Endothelial cell of hepatic sinusoid (primary cell): Measurements from ENCODE around the gene RNF32.

Source experiments
- in situ Hi-C: cut with HindIII; loops from 2 replicates; pipeline ENCODE4 v1.10.0; 2017; ENCODE audit warnings: low sequenced_read_pairs

RNF32 gene

DNA sequence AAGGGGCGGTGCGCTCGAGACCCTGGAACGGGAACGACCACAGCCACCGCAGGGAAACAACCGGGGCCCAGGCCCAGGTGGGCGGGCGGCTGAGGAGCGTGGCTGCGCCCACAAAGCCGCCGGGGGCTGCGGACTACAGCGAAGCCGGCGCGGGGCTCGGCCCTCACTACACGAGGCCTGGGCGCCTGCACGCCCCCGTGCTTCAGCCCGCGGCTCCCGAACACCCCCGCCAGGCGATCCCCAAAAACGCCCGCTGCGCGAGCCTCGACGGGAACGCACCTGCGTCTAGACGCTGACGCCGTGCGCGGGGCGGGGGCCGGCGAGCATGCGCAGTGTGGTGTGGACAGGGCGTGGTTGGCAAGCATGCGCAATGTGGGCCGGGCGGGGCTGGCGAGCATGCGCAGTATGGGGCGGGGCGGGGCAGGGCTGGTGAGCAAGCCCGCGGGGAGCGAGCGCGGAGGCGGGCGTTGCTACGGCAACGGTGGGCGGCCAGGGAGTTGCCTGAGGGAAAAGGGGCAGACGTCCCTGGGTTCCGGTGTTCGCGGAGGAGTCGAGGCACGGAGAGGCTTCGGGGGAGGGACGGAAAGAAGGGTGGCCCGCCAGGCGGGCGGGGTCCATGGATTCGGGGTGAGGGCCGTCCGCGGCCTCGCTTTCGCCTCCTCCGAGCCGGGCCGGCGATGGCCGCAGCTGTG lies at the start of gene RNF32:
Gene RNF32, plus strand, starts transcription at position 518 of the 692 bp plus-strand sequence. CDS start 3,104 bp downstream, outside the sequence.
- in situ Hi-C loops = no loop called here

DNA sequence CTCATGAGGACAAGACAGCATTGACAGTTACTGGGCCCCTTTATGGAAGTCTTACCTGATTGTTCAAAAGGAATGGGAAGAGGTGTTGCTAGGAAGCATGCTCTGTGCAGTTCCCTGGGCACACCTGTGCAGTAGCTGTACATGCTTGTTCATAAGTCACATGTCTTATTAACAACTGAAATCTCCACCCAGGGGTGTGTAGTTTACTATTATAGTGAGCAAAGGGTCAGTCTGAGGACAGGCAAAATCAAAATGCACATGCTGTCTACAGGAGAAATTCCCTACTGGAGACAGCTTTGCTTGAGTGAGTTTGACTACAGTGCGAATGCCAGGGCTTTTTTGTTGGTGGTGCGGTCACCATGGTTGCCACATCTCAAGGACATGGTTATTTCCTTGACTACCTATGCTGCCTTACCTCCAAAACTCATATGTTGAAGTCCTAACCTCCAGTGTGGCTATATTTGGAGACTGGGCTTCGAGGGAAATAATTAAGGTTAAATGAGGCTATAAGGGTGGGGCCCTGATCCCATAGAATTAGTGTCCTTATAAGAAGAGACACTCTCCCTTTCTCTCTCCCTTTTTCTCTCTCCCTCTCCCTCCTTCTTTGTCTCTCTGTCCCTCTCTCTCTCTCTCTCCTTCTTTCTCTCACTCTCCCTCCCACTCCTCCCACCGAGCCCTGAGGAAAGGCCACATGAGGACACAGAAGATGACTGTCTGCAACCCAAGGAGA lies 48.3 kb upstream of the RNF32 start:
- in situ Hi-C loops = no loop called here

DNA sequence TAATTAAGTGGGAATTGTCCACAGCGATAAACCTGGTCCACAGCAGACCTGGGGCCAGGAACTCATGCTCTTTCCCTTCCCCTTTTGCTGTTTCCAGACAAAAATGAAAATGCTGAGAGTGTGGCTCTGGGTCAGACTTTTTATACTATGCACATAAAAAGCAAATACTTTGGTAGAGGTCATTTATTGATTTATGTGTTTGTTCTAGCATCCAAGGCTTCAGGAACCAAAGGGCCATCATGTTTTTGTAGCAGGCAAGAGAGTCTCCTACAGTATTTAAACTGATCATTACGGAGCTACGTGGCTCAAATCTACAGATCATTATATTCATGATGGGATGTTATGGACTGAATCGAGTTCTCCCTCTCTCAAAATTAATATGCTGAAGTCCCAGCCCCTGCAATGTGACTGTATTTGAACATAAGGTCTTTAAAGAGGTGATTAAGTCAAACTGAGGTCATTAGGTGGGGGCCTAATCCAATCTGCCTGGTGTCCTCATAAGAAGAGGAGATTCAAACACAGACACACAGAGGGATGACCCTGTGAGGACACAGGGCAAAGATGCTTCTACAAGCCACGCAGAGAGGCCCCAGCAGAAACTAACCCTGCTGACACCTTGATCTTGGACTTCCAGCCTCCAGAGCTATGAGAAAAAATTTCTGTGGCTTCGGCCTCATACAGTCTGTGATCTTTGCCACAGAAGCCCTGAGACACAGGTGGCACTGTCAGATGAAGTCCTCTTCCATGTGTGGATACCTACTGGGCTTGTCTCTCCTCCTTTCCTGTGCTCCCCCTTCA lies 46.1 kb upstream of the RNF32 start:
- in situ Hi-C loops = no loop called here

DNA sequence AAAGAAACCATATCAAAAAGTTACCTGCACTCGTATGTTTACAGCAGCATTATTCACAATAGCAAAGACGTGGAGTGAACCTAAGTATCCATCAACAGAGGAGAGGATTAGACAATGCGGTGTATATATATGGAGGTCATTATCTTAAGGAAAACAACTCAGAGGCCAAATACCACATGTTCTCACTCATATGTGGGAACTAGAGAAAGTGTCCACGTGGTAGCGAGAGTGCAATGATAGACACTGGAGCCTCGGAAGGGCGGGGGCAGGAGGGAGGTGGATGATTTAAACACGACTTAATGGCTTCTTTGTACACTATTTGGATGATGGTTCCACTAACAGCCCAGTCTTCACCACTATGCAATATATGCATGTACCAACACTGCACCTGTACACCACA lies 40.1 kb upstream of the RNF32 start:
- in situ Hi-C loops = no loop called here

DNA sequence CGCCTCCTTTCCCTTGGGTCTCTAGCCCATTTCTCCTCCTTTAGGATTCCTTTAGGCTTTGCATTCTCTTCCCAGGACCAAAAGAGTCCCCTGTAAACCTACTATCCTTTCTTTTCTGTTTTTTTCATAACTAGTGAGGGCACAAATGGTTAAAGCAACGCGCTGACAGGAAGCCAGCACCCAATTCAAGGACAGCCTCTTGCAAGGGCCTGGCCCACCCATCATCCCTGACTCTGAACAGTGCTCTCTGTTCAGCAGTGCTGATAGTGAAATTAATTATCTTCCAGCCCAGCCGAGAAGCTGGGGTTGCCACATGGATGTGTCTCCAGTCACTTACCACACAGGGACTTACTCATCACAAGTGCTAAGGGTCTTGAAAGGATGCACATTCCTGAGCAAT lies 38.3 kb upstream of the RNF32 start:
- in situ Hi-C loops = no loop called here

DNA sequence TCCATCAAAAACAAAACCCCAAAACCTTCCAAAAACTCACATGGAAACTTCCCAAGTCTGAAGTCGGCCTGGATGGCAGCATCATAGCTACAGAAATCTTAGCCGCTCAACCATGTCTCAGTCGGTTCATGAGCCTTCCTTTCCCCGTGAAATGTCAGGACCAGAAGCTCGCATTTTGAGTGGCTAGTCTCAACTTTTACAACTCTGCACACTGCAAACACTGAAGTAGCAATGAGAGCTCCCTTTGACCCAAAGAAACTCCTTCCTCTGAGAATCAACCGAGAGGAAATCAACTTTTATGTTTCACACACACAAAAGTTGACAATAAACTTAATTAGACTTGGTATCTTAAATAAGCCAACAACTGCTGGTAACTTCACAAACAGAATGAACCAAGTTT lies 37.6 kb upstream of the RNF32 start:
- in situ Hi-C loops = no loop called here

DNA sequence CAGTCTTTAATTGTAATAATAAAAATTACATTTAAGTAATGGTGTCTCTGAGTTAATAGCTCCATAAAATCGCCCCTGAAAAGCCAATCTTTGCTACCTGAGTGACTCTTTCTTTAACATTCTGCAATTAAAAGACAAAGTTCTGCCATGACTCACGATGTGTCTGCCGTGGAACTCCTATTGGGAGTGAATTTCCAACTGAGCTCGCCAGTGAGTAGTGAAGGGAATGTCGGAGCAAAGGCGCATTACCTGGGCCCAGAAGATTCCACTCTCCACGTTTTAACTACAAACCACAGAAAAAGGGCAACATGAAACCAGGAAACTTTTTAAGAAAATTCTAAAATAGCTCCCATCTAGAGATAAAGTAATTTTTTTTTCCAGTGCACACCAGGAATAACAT lies 36.9 kb upstream of the RNF32 start:
- in situ Hi-C loops = no loop called here

DNA sequence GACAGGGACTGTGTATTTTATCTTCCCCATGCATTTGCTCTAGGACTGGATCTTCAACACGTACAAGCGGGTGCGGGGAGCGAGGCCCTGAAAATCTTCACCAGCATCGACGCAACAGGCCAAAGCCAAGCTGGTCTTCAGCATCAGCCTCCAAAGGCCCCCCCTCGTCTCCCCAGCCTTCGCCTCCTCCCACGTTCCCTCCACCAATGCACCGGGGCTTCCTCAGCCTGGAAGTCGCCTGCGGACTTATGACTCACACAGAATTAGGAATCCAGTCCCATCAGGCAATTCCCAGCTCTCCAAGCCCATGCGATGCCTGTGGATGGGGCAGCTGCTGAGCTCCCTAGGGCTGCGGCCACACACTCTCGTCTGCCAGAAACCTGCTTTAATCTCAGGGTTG lies 36.3 kb upstream of the RNF32 start:
- in situ Hi-C loops = no loop called here

DNA sequence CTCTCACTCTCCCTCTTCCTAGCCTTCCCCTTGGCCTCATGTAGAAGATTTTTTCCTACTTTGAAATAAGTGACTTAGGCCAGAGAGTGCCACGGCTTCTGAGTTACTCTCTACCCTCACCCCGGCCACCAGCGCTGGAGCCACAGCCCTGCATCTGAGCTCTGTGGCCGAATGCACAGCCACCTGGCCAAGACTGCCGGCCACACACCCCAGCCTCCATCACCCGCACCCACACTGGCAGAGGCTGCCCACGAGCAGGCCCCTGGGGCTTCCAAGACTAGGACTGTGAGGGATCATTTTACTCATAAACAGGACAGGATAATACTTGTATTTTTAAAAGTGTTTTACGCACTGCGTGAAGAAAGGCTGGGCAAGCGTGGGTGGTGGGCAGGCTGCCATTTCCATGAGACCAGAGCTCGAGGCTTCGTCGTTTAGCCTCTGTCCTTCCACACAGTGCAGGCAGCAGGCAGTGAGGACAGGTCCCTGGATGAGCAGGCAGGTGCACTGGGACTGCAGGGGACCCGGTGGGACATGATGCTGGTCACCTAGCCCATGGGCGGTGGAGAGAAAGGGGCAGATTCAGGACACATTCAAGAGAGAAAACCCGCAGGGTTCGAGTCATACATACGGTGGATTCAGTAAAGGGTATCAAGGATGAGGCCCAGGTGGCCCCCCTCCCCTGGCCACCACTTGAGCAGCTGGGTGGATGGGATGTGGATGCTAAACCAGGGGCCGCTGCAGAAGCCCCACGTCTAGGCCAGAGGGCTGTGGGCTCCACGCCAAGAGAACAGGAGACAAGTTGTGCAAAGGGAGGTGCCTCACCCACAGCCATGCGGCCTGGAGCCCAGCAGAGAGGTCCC lies 35.5 kb upstream of the RNF32 start:
- in situ Hi-C loops = no loop called here

DNA sequence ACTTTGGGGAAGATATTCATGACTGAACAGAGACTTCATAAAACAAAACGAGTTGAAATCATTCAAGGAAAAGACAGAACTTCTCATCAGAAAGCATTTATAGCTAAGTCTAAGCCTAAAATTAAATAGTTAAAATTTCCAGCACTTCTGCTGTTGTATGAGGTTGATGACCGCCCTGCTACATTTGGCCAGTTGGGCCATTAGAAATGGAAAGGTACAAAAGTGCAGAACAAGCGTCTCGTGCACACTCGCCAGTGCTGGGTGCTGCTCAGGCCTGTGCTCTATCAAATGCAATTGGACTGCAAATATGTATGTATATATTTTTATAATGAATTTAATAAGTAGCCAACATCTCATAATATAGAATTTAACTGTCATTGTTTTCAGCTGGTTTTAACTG lies 34.4 kb upstream of the RNF32 start:
- in situ Hi-C loops = no loop called here

DNA sequence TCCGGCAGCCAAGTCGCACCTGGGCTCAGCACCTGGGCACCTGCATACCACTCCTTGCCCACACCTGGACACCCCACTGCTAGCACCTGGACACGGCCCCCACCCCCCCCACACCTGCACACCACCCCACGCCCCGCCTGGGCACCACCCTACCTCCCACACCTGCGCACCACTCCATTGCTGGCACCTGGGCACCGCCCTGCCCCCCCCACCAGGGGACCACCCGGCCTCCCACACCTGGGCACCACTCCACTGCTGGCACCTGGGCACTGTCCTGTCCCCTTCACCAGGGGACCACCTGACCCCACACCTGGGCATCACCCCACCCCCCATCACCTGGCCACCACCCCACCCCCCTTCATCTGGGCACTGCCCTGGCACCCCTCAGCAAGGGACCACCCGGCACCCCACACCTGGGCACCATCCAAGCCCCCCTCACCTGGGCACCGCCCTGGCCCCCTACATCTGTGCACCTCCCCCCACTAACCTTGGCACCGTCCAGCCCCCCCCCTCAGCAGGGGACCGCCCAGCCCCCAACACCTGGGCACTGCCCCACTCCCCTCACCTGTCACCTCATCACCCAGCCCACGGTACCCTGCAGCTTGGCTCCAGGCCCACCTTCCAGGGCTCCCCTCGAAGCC lies 33.8 kb upstream of the RNF32 start:
- in situ Hi-C loops = no loop called here

DNA sequence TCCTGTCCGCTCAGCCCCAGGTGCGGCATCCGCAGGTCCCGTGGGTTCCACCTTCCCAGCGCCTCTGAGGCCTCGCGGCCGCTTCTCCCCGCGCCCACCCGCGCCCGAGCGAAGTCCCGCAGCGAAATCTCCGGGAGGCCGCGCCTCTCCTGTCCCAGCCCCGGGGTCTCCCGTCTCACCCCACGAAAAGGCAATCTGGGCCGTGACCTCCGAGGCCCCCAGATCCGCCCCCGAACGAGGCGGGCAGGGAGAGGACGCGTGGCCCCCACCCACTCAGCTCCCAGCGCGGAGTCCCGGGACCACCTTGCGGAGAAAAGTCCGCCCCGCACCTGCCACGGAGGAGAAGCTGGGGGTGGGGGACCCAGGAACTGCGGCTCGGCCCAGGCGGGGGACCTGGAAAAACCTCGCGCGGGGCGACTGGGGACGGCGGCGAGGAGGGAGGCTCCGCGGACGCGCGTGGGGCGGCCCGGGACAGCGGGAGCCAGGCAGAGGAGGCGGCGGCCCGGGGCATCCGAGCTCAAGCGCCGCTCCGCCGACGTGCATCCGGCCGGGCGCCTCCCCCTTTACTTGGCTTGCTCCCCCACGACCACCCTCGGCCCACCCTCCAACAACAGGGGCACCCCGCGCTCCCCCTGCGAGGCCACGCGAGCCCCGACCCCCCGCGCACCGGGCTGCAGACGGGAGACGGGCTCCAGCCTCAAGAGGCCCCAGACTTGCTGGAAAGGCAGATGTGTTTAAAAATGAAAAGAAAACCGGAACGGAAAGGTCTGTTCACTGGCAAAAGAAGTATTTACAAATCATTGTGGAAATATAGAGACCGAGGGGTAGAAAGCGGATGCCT lies 33.0 kb upstream of the RNF32 start:
- in situ Hi-C loops = no loop called here

DNA sequence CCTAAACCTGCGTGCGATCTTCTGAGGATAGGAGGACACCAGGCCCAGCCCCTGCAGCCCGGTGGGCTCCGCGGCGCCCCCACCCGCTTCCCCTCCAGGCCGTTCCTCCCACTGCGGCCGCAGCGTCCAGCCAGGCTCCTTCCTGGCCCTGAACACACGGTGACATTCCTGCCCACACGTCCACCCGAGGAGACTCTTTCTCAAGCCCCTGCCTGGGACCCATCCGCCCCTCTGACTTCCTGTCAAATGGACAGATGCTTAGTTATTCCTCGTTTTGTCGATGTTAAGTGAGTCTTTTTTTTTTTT lies 32.4 kb upstream of the RNF32 start:
- in situ Hi-C loops = no loop called here

DNA sequence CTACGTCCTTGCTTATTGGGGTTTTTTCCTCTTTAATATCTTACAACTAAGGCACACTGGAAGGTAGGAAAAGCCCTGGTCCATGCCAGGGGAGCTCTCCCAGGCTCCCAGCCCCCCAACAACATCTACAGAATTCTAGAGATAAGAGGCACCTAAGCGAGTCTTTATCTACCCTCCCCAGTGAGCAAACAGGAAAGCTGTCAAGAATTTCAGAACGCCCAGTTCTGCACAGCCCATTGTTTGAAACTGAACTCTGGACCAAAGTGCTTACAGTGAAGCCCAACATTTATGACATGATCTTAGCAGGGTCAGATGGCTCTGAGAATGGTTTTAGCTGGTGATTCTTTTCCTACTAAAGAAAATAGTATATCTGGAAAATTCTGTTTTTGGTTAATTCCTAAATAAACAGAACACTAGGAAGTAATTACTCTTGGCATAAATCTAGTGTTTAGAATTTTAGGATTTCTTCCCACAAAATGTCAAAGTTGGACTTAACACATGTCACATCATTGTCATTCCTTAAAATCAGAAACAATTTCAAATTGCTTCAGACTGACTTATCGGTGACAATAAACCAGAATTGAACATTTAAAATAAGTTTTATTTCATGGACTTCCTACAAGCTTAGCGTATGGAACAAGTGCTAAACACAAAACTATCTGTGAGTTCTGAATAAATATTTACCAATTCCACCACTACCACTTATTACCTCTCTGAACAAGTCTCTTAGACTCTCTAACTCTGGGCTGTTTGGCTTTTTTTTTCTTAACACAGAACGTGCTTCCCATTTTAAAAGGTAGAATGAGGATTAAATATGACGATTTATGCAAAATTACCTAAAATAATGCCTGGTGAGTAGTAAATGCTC lies 31.3 kb upstream of the RNF32 start:
- in situ Hi-C loops = no loop called here

DNA sequence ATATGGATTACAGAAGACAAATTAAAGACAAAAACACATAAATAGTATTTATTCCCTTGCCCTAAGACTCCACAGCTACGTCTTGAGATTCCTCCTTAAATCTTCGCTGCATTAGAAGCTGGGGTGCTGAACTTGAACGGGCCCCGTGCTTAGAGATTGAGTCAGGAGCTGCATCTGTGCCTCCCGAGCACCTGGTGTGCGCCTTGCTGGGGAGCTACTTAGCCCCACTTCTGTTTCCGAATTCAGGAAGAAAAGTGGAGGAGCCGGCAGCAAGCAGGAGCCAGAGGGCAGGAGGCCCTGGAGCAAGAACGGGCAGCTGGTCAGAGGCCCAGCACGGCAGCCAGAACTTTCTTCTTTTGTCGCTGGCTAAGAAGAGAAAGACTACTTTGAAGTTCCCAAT lies 30.4 kb upstream of the RNF32 start:
- in situ Hi-C loops = no loop called here

DNA sequence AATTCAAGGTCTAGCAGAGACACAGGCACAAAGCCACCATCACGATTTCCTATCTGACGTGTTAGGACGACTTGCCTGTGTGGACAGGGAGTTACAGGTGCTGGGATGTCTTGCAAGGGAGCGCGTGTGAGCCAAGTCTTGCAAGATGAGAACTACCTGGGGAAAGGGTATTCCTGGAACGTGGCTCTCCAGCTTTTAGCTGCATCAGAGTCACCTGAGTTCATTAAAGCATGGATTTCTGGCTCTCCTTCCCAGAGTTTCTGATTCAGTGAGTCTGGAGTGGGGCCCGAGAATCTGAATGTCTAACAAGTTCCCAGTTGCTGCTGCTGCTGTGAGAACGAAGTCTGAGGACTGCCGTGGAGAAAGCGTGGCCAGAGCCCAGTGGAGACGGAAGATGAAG lies 30.0 kb upstream of the RNF32 start:
- in situ Hi-C loops = no loop called here

DNA sequence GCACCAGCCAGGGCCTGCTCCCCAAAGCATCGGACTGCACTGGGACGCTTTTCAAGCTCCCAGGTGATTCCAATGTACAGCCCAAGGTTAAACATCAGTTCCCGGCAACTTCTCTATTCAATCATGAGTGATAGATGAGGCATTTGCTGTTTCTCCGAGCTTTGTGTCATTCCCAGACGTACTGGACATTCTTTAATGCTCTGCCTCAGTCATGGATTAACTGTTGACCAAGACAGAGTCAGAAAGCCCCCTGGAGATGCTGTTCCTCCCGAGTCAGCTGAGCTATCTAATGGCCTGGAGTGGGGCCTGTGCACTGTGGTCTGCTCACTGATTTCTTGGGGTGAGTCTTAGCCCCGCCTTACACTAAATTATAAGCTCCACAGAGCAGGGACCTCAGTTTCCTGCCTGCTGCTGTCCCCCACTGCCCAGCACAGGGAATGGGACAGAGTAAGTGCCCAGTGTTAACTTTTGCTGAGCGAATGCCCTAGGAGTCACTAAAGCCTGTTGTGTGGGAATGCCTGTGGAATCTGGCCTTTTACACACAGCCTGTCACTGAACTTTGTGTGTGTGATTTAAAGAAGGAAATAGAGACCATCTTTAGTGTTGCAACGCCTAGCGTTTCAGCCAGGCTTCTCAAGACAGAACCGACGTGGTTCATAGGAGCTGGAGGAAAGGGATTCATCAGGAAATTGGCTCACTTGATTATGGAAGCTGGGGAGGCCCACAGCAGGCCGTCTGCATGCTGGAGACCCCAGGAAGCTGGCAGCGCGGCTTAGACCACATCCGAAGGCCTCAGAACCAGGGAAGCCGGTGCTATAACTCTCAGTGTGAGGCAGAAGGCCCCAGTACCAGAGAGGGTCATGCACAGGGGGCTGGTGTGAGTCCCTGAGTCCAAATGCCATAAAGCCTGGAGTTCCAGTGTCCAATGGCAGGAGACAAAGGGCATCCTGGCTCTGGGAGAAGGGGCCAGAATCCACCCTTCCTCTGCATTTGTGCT lies 29.3 kb upstream of the RNF32 start:
- in situ Hi-C loops = no loop called here

DNA sequence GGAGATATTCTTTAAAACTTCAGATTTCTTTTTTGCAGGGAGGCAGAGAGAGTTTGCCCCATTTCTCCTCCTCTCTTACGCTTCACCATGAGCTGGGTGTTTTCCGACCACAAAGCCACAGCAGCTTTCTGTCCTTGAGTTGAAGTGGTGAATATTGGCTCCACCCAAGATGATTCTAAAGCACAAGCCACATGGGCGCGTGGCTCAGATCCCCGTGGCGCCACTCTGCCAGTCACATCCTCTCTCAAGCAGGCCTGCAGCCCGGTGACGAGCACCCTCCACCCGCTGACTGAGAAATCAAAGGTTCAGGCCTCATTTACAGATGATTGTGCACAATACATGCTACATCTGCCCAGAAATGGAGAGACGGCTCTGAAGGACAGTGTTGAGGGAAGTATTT lies 27.6 kb upstream of the RNF32 start:
- in situ Hi-C loops = no loop called here
